ENCODE data around the gene OPRL1.

OPRL1 gene

GRCh38 chr20:64042054-64042781, 37.7 kb upstream of the OPRL1 start:
- DNase-seq: no peak

DNA sequence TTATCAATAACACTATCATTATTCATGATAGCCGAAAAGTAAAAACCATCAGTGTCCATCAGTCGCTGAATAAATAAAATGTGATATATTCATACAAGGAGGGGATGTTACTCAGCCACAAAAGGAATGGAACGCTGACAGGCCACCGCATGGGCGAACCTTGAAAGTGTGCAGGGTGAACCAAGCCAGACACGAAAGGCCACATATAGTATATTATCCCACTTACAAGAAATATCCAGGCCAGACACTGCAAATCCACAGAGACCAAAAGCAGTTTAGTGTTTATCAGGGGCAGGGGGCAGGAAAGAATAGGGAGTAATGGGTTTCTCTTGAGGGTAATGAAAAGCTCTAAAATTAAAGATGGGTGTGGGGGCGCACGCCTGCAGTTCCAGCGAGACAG, 36.1 kb upstream of the OPRL1 start:
- DNase-seq: no peak

DNA sequence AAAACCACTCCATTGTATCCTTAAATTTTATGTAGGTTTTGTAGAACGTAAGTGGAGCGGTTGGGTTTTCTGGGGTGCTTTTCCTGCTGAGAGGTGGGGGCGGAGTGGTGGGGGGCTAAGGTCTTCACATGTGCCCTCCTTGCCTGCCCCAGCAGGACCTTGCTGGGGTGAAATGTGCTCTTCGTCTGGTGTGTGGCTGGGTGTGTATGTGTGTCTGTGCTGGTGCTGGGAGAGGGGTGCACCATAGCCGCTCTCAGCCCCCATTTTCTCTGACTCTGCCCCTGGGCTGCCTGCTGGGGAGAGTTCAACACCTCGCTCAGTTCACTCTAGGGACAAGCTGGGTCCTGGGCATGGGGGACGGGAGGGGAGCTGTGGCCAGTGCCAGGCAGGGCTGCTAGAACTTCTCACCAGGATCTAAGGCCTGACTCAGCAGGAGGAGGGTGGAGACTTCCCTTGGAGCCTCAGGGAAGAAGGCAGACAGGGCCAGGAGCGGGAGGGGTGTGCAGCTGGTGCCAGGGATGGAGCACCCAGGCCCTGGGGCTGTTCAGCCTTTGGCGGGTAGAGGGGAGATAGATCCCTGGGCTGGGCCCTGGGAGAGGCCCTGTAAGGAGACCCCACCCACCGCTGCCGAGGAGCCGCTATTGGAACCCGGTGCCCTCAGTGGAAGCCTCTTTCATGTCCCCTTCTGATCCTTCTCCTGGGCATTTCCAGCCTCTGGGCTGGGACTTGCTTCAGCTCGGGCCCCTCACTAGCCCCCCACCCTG, 35.2 kb upstream of the OPRL1 start:
- DNase-seq: no peak

DNA sequence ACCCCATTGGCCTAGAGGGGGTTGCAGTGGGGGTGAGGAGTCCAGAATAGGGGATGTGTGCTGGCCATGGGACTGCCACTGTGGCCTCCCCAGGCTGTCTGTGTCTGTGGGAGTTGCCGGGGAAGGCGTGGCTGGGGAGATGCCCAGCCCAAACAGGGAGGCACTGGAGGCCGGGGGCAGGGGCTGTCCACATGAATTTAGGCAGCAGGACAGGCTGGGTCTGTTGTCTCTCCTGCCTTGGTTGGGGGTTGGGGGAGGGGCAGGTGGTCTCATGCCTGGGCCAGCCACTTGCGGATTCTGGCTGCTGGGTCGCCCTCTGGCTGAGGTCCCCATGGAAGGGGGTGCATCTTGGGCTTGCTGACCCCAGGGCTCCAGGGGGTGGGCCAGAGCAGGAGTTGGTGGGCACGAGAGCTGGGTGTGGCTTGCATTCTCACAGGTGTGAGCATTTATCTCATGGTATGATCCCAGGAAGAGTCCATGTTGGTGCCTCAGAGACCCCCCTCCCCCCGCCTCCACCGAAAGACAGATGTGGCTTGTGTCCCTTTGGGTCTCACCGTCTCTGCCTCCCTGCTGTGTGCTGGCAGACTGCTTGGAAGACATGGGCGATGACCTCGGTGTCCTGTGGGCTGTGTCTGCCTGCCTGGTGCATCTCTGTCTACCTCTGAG, 34.4 kb upstream of the OPRL1 start:
- DNase-seq: no peak

GRCh38 chr20:64047046-64047389, 32.9 kb upstream of the OPRL1 start:
- no peak for DNase-seq

DNA sequence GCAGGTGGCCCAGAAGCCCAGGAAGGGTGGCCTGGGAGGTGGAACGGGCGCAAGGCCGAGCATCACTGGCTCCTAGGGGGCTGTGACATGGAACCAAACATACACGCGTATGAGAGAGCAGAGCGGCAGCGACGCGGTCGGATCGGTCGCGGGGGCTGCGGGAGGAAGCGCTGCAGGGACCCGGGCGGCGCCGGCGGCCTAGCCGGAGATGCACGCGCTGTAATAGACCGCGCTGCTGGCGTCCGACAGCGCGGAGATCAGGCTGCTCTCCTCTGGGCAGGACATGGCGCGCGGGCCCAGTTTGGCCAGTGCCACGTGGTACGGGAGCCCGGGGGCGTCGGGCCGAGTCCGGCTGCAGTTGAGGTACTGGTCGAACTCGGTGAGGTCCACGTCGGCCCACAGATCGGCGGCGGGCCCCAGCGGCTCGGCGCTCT, 31.9 kb upstream of the OPRL1 start:
- DNase-seq: no peak

- DNase-seq: no peak
Measured at GRCh38 chr20:64048402-64049044, 31.4 kb upstream of the OPRL1 start.

- DNase-seq: no peak
Measured at GRCh38 chr20:64049060-64049877, 30.6 kb upstream of the OPRL1 start, which contains the start of gene SOX18. Gene SOX18 (minus strand): TSS chr20:64049639. CDS start chr20:64049516, 123 bp downstream.

DNA sequence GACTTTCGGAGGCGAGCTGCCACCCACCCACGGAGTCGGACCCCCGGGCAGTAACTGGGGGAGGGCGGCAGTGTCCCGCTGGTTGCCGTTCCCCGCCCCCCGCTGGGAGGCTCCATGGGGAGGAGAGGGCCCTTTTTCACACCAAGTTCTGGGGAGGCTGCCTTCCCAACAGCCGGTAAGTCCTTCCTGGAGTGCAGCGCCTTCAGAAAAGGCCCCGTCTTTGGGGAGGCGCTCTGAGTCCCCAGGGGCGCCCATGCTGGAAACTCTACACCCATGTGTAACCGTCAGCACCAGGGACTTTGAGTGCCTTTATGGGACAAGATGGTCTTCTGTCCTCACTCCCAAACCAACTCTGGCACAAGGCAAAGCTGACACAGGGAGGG, 30.0 kb upstream of the OPRL1 start:
- DNase-seq: no peak

DNA sequence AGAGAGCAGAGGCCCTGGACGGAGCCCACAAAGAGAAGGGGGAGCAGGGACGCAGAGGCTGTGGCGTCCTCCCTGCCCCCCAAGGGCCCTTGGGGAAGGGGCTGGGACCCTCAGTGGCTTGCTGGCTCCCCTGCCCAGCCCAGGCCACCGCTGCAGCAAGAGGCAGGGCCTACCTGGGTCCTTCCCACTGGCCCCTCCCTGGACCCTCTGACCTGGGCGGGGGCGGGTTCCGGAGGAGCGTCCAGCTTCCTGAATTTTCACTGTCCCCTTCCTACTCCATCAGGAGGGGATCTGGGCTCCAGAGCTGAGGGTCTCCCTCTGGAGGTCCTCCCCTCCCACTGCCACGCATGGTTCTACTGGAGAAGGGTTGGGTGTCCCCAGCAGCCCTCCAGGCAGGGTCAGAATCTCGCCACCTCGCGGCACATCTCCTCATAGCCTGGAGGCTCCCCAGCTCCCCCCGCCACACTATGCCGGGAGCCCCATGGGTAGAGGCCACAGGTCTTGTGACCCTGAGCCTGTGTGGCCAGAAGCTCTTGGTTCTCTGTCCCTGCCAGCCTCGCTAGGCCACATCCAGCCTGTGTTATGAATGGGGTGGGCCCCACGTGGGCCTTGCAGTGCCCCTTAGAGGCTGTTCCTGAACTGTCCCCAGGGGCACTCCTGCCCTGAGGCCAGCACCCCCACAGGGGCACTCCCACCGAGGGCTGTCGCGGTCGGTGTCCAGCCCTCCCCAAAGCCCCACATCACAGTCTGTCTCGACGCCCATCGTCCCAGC, 29.4 kb upstream of the OPRL1 start:
- DNase-seq: no peak

- no peak for DNase-seq
Measured at GRCh38 chr20:64051033-64051452, 28.8 kb upstream of the OPRL1 start.

DNA sequence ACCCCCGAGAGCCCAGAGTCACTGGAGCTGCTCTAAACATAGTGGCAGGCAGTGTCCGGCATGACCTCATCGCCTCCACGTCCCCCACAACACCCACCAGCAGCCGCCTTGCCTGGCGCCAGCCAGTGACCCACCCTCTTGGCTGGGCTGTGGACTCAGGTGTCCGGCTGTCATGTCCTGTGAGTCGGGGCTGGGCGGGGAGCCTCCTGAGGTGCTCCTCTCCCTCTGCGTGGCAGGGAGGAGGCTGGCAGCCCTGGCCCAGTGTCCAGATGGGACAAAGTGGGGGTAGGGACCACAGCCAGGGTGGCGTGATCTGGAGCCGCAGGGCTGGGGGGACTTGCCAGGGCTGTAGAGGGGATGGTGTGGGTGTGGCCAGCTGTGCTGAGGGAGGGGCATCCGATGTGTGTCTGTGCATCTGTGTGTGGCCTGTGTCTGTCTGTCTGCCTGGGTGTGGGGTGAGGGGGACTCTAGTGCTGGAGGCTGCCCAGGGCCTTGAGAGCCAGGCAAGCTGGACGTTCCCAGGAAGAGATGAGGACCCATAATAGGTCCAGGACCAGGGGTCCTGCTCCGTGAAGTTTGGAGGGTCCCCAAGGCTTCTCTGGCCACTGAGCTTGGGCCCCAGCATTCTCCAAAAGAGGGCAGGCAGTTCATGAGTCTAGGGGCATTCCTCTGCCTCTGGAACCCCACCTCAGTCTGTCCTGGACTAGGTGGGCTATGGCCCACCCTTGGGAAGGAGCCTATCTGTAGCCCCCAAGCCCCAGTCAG, 28.1 kb upstream of the OPRL1 start:
- DNase-seq: no peak

DNA sequence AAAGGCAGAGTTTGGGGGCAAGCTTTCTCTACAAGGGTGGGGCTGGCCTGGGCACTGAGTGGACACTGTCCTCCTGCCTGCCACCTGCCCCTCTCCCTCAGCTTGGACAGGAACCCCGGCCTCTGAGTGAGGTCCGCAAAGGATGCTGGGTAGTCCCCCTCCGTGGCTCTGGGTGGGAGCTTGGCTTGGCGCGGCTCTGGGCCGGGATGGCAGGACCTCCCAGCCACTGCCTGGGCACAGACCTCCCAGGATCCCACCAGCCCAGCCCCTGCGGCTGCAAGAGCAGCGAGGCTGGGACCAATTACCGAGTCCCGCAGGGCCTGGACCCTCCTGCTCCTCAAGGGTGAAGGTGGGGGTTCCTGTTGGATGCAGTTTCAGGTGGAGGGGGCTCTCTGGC, 27.6 kb upstream of the OPRL1 start:
- DNase-seq: no peak

GRCh38 chr20:64052987-64053840, 26.7 kb upstream of the OPRL1 start:
- DNase-seq: no peak

GRCh38 chr20:64053841-64054661, 25.8 kb upstream of the OPRL1 start:
- DNase-seq: peak; percentile 91

GRCh38 chr20:64055396-64055892, 24.4 kb upstream of the OPRL1 start:
- DNase-seq: no peak

DNA sequence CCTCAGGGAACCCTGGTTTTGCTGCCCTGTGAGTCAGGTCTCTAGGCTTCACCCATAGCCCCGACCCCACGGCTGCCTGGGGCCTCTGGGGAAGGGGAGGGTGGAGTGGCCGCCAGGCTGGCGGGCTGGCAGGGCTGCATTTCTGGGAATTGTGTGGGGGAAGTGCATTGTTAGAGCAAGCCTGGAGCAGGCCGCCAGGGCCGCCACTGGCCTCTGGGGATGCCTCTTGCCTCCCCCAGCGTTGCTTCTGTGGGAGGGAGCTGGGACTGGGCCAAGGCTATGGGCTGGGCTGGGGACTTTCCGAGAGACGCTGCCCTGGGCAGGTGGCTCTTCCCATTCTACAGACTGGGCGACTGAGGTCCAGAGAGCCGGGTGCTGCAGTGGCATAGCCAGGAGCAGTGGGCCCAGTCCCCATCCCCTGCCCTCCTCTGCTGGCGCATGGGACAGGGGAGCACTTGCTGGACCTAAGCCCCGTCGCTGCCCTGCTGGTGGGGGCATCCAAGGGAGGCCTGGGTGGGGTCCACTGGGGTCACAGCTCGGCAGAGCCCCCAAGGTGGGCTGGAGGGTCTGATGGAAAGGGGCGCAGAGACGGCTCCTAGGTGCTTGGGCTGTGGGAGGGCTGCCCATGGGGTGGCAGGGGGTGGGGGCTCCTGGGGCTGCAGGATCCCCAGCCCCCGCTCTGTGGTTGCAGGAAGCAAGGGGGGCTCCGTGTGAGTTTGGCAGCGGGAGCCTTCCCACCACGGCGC, 23.8 kb upstream of the OPRL1 start:
- DNase-seq: no peak

GRCh38 chr20:64056639-64056888, 23.3 kb upstream of the OPRL1 start:
- no peak for DNase-seq
